Ovary (tissue), 3 donors: ENCODE results near the gene GPLD1.

ENCODE experiments used
- POLR2A ChIP-seq: fragments of 450-650 bp; IDR thresholded peaks from one replicate; pipeline ENCODE4 v1.6.1; 2017; ENCODE audit warnings: antibody characterized with exemption, mild to moderate bottlenecking, moderate library complexity
- TF ChIP-seq, protein P1 (sequence below), 3 donors: fragments of 450-650 bp in 2 of 3; fragments of 200-600 bp in 1 of 3; IDR thresholded peaks; one replicate each; pipeline versions ENCODE4 v1.5.1 to v1.8.0; 2016 to 2022; ENCODE audit warnings: antibody characterized with exemption in 3 of 3, mild to moderate bottlenecking in 1 of 3
- donor health status: DM: no; HTN: no; CAD: no.

DNA sequence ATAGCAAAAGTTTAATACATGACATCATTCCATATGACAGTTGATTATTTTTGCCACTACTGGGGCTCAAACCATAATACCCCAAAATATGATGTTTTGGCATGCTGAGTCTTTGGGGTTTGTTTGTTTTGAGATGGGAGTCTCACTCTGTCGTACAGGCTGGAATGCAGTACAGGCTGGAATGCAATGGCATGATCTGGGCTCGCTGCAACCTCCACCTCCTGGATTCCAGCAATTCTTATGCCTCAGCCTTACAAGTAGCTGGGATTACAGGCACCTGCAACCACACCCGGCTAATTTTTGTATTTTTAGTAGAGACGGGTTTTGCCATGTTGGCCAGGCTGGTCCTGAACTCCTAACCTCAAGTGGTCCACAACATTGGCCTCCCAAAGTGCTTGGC lies 87.9 kb downstream of the GPLD1 start:
- TF ChIP-seq, protein P1, sequence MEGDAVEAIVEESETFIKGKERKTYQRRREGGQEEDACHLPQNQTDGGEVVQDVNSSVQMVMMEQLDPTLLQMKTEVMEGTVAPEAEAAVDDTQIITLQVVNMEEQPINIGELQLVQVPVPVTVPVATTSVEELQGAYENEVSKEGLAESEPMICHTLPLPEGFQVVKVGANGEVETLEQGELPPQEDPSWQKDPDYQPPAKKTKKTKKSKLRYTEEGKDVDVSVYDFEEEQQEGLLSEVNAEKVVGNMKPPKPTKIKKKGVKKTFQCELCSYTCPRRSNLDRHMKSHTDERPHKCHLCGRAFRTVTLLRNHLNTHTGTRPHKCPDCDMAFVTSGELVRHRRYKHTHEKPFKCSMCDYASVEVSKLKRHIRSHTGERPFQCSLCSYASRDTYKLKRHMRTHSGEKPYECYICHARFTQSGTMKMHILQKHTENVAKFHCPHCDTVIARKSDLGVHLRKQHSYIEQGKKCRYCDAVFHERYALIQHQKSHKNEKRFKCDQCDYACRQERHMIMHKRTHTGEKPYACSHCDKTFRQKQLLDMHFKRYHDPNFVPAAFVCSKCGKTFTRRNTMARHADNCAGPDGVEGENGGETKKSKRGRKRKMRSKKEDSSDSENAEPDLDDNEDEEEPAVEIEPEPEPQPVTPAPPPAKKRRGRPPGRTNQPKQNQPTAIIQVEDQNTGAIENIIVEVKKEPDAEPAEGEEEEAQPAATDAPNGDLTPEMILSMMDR (IDR thresholded peaks at IDR 0.05), result no peak
- TF ChIP-seq POLR2A, result no peak
